ENCODE measurements around the gene TRNAU1AP.
A peak's percentile ranks its signal among the peaks of the same experiment; 100 is the strongest.

Gene TRNAU1AP

GRCh38 chr1:28508435-28508754 is 44.5 kb upstream of the TRNAU1AP start:
- no peak for TF ChIP-seq CTCF (conservative IDR thresholded peaks at IDR 0.05)
- peak overlapping the region; percentile 91 for H3K27ac ChIP-seq

- no peak for TF ChIP-seq CTCF (conservative IDR thresholded peaks at IDR 0.05)
- no peak for TF ChIP-seq ZFX (IDR thresholded peaks at IDR 0.05)
Observed at GRCh38 chr1:28509705-28510272, 43.1 kb upstream of the TRNAU1AP start.

GRCh38 chr1:28510273-28510969 is 42.5 kb upstream of the TRNAU1AP start:
- TF ChIP-seq CTCF (conservative IDR thresholded peaks at IDR 0.05), result no peak
- TF ChIP-seq ZFX (IDR thresholded peaks at IDR 0.05), result no peak
- peak overlapping the region; percentile 91 for H3K27ac ChIP-seq

More at GRCh38 chr1:28509705-28510272, 43.1 kb upstream of the TRNAU1AP start:
- peak overlapping the region; percentile 91 for H3K27ac ChIP-seq

DNA sequence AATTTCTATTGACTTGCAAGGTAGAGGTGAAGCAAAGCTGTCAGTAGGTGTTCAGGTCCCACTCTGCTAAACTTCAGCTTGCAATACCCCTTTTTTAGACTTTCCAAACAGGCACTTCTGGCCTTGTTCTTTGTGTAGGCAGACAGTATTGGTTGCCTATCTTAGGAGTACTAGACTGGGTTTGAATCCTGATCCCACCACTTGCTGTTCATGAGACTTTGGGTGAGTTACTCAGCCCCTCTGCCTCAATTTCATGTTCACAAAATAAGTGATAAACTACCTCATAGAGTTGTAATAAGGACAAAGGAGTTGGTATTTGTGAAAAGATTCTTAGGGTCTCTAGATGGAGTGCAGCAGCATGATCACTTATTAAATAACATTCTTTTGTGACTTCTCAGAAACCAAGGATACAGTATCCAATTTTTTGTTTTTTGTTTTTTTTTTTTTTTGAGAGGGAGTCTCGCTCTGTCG is 41.9 kb upstream of the TRNAU1AP start:
- H3K27ac ChIP-seq, result peak overlapping the region; percentile 91
- TF ChIP-seq CTCF (conservative IDR thresholded peaks at IDR 0.05) (no peak), ZFX (IDR thresholded peaks at IDR 0.05) (no peak)

- H3K27ac ChIP-seq, result peak overlapping the region; percentile 13
- TF ChIP-seq ZFX (IDR thresholded peaks at IDR 0.05), result no peak
Observed at GRCh38 chr1:28512058-28512611, 40.8 kb upstream of the TRNAU1AP start.

- peak overlapping the region; percentile 8; the same call in 1 of the 2 replicates for H3K27ac ChIP-seq
Observed at GRCh38 chr1:28514445-28514933, 38.4 kb upstream of the TRNAU1AP start.

- no peak overlapping the region for H3K27ac ChIP-seq
- TF ChIP-seq ZFX (IDR thresholded peaks at IDR 0.05), result no peak
- TF ChIP-seq CTCF (conservative IDR thresholded peaks at IDR 0.05), result no peak
Observed at GRCh38 chr1:28516518-28516956, 36.3 kb upstream of the TRNAU1AP start.

DNA sequence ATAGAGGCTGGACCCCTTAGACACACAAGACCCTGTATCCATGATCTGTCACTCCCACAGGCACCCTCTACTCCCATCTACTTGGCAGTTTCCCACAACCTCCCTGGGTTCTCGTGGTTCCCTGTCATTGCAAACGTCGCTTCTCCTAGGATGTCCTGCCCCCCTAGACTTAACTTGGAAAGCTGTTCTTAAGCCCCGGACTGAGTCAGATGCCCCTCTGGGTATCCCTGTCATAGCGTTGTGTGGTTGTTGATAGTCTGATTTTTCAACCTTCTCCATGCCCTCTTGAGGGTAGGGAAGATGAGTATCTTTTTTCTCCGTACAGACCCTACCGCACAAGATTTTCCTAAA is 35.3 kb upstream of the TRNAU1AP start:
- H3K27ac ChIP-seq, result peak overlapping the region; percentile 93

More for the DNA sequence above, 35.3 kb upstream of the TRNAU1AP start:
- TF ChIP-seq ZFX (IDR thresholded peaks at IDR 0.05) (no peak), CTCF (conservative IDR thresholded peaks at IDR 0.05) (no peak)
